ENCODE results near the gene PAK1.

Gene PAK1

DNA sequence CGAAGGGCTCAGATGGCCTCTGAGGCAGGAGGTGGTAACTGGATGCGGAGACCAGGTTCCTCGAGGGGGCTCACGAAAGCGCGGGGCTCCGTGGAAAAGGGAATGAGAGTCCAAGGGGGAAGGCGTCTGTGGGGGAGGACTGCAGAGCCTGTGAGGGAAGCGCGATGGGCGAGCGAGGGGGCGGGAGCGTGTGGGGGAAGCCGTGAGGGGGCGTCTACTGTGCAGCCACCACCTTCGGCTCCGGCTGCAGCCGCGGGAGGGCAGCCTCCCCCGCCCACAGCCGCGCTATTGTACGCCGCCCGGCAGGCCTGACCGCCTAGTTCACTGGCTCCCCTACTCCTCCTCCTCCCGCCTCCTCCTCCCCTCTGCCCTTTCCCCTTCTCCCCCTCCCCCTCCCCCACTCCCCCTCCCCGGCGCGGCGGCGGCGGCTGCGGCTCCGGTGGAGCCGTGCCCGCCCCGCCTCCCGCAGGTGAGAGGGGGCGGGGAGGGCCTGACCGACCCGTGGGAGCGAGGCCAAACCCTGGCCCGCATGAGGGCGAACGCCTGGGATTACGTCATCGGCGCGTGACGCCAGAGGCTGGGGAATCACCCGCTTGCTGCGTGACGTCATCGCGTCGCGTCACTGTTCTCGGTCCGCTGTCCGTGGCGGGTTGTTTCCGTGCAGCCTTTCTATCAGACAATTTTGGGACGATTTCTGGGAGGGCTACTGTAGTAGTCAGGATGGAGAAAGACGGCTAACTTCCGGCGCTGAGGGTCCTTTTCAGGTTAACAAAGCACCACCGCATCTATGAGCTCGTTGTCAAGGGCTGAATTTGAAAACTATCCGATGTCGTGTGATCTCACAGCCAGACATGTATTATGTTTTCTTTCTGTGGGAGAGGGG is at the start of gene PAK1:
Gene PAK1 (minus strand): TSS at position 294 of the 883 bp plus-strand sequence. CDS start 81,574 bp downstream, outside the sequence.
- peak within 1 kb of the TSS; percentile 60 for H3K4me3 ChIP-seq (ENCODE audit: low read depth, low read length)
- CTCF ChIA-PET, result interaction anchor here (1.0 to 1.5 kb wide), 4 partner anchors 9 to 145 kb away, joined by 3 to 9 read pairs (median 4); no protein-coding TSS in a partner anchor
- TF ChIP-seq, protein P1, sequence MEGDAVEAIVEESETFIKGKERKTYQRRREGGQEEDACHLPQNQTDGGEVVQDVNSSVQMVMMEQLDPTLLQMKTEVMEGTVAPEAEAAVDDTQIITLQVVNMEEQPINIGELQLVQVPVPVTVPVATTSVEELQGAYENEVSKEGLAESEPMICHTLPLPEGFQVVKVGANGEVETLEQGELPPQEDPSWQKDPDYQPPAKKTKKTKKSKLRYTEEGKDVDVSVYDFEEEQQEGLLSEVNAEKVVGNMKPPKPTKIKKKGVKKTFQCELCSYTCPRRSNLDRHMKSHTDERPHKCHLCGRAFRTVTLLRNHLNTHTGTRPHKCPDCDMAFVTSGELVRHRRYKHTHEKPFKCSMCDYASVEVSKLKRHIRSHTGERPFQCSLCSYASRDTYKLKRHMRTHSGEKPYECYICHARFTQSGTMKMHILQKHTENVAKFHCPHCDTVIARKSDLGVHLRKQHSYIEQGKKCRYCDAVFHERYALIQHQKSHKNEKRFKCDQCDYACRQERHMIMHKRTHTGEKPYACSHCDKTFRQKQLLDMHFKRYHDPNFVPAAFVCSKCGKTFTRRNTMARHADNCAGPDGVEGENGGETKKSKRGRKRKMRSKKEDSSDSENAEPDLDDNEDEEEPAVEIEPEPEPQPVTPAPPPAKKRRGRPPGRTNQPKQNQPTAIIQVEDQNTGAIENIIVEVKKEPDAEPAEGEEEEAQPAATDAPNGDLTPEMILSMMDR (IDR thresholded peaks at IDR 0.05; ENCODE audit: insufficient read depth, low read length, missing control alignments), result peak; percentile 50
- no peak for DNase-seq (ENCODE audit: low read depth, low spot score)
- POLR2A ChIA-PET, result no interaction called here

DNA sequence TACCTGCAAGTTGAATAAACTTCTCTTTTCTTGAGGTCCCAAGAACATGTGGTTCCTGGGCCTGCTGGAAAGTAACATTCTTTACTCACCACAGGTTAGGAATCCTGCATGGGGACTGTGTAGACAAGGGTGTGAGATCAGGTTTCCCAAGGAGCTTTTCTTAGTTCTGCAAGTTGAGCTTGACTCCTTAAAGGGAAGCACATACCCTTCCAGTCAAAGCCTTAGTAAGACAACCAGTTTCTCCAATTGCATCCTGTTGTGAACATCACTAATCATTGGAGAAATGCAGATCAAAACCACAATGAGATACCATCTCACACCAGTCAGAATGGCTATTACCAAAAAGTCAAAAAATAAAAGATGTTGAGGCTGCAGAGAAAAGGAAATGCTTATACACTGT is 48.3 kb upstream of the PAK1 start:
- POLR2A ChIA-PET, result no interaction called here
- CTCF ChIA-PET, result interaction anchor here (3.4 kb wide), 1 partner anchor 26 kb away, joined by 13 read pairs; no protein-coding TSS in a partner anchor
- peak; percentile 50 for DNase-seq (ENCODE audit: low read depth, low spot score)
- TF ChIP-seq, protein P1 (IDR thresholded peaks at IDR 0.05; ENCODE audit: insufficient read depth, low read length, missing control alignments), result no peak
- no peak overlapping the region for H3K4me3 ChIP-seq (ENCODE audit: low read depth, low read length)

DNA sequence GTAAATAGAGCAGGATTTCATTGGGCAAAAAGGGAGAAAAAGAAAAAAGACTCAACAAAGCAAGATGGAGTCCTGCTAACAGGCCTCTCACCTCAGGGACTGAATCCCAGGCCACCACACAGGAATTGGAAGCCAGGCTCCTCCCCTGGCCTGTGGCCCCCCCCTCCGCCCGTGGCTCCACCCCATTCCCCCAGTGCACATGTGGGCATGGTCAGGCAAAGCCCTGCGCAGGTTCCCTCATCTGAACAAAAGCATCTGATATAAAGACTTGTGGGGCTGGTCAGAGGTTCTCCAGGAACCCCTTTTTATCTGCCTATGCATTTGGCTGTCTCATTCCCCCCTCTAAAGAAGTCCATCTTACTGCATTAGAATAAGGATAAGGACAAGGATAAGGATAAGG is 46.0 kb upstream of the PAK1 start:
- ChIA-PET POLR2A (no interaction called here), CTCF (interaction anchor here (1.0 kb wide), 1 partner anchor 29 kb away, joined by 3 read pairs; no protein-coding TSS in a partner anchor)
- TF ChIP-seq, protein P1 (IDR thresholded peaks at IDR 0.05; ENCODE audit: insufficient read depth, low read length, missing control alignments), result no peak
- no peak for DNase-seq (ENCODE audit: low read depth, low spot score)
- H3K4me3 ChIP-seq (ENCODE audit: low read depth, low read length), result no peak overlapping the region

DNA sequence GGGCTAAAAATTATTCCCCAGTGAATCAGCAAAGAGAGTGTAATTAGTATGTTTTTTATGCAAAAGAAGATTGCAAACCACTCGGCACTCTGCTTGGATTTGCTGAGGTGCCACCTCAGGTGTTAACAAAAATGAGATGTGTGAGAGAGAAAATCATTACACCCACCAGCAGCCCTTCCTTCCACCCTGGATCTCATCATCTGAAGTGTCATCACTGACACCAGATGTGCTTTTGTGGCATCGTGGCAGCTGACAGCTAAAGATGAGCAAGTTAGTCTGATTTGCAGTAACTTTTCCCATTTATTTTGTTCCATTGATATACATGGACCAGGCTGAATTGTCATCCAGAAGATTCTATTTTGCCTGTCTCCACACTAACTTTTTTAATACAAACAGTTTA is 44.6 kb upstream of the PAK1 start:
- ChIA-PET POLR2A (no interaction called here), CTCF (interaction anchor here (0.9 kb wide), 1 partner anchor 323 kb away, joined by 5 read pairs; no protein-coding TSS in a partner anchor)
- TF ChIP-seq, protein P1 (IDR thresholded peaks at IDR 0.05; ENCODE audit: insufficient read depth, low read length, missing control alignments), result no peak
- no peak for DNase-seq (ENCODE audit: low read depth, low spot score)
- H3K4me3 ChIP-seq (ENCODE audit: low read depth, low read length), result no peak overlapping the region

DNA sequence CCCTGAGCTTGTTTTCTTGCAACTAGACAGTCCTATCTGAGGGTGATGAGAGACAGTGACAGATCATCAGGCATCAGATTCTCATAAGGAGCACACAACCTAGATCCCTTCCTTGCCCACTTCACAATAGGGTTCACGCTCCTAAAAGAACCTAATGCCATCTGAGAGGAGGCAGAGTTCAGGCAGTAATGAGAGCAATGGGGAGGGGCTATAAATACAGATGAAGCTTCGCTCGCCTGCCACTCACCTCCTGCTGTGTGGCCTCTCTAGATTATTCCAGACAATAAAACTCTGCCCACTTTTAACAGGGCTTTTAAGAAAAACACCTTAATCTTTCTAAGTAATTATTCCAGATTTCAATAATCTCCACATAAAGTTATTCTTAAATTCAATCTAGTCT is 43.9 kb upstream of the PAK1 start:
- TF ChIP-seq, protein P1 (IDR thresholded peaks at IDR 0.05; ENCODE audit: insufficient read depth, low read length, missing control alignments), result no peak
- CTCF ChIA-PET, result interaction anchor here (0.9 kb wide), 2 partner anchors 30 to 322 kb away, joined by 3 to 5 read pairs; no protein-coding TSS in a partner anchor
- POLR2A ChIA-PET, result no interaction called here
- H3K4me3 ChIP-seq (ENCODE audit: low read depth, low read length), result no peak overlapping the region
- DNase-seq (ENCODE audit: low read depth, low spot score), result no peak

DNA sequence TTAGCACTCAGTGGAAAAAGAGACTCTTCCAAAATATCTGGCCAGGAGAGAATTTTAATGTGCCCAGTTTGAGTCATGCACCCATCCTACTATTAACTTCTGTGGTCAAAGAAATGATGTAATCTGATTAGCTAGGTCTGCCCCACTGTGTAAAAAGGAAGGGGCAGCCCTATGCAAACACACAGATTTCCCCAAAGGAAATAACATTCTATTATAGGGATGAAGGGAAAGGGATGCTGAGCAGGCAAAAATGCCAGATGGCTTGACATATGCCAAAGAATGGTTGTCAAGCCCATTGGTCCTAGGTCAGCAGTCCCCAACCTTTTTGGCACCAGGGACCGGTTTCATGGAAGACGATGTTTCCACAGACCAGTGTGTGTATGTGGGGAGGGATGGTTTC is 43.3 kb upstream of the PAK1 start:
- CTCF ChIA-PET, result interaction anchor here (0.9 kb wide), 1 partner anchor 31 kb away, joined by 3 read pairs; no protein-coding TSS in a partner anchor

More for the DNA sequence above, 43.3 kb upstream of the PAK1 start:
- POLR2A ChIA-PET, result no interaction called here
- no peak overlapping the region for H3K4me3 ChIP-seq (ENCODE audit: low read depth, low read length)
- DNase-seq (ENCODE audit: low read depth, low spot score), result no peak
- TF ChIP-seq, protein P1 (IDR thresholded peaks at IDR 0.05; ENCODE audit: insufficient read depth, low read length, missing control alignments), result no peak

Measured in AG04449 (cell line).